Ramos (cell line): ENCODE data around the gene PANX1.
"Not testable (repeated sequence)": the region's sequence is repeated elsewhere in the genome, so short reads cannot be mapped to it uniquely, and the experiment has no call there.

Source experiments
- in situ Hi-C: fragments of 300-500 bp; cut with MboI; formaldehyde crosslinking; loops from one replicate; pipeline ENCODE4 v1.14.3; 2022; ENCODE audit warnings: low sequenced_read_pairs; ENCODE audit not compliant: unreplicated experiment

PANX1 gene, protein sequence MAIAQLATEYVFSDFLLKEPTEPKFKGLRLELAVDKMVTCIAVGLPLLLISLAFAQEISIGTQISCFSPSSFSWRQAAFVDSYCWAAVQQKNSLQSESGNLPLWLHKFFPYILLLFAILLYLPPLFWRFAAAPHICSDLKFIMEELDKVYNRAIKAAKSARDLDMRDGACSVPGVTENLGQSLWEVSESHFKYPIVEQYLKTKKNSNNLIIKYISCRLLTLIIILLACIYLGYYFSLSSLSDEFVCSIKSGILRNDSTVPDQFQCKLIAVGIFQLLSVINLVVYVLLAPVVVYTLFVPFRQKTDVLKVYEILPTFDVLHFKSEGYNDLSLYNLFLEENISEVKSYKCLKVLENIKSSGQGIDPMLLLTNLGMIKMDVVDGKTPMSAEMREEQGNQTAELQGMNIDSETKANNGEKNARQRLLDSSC

GRCh38 chr11:94128746-94129511, at the start of gene PANX1:
TSS of gene PANX1 (plus strand) at chr11:94128841. CDS start at chr11:94129313, 472 bp downstream.
- in situ Hi-C loops, result no loop called here

DNA sequence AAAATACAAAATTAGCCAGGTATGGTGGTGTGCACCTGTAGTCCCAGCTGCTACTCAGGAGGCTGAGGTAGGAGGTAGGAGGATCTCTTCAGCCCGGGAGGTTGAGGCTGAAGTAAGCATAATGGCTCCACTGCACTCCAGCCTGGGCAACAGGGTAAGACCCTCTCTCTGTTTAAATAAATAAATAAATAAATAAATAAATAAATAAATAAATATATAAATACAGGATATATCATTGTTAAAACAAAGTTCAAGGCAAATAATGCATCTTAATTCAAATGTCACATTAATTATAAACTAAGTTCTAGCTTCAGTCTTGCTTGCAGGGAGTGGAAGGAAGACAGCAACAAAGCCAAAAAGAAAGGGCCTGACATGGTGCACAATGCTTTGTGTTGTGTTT, 44.5 kb upstream of the PANX1 start:
- in situ Hi-C loops, result no loop called here

GRCh38 chr11:94088906-94089305, 39.7 kb upstream of the PANX1 start:
- in situ Hi-C loops, result no loop called here

- in situ Hi-C loops, result no loop called here
Observed at GRCh38 chr11:94089341-94089740, 39.3 kb upstream of the PANX1 start.

GRCh38 chr11:94090401-94090800, 38.2 kb upstream of the PANX1 start:
- in situ Hi-C loops, result no loop called here

DNA sequence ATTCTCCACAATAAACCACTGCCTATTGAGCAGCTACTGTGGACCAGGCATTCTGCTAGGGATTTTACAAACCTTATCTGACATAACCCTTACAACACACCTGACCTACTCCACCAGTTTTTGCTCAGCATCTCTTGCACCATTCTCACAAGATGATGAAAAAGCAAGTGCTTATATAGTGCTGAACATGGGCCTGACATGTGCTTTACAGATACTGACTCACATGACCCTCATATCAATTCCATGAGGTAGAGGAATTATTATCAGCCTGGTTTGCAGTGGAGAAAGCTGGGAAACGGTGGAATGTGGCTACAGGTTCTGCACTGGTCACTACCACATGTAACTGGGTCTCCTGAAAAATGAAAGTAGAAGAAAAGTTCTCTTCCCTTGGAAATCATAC, 37.5 kb upstream of the PANX1 start:
- in situ Hi-C loops, result no loop called here

DNA sequence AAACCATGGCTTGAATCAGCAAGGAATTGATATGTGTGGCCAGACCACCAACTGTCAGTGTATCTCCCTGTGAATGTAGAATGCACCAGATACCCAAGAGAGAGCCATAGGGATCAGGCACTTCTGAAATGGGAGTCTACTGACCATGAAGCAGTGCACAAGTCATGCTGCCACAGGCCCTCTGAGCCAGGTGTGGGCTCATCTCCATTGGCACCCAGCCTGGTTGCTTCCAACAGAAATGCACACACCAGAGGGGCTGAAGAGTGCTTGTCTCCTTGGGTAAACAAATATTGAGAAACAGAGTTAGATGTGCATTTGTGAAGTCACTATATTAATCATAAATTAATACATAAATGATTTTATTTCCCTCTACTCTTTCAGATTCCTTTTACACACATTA, 28.4 kb upstream of the PANX1 start:
- in situ Hi-C loops, result no loop called here

GRCh38 chr11:94103471-94103870, 25.2 kb upstream of the PANX1 start:
- in situ Hi-C loops, result no loop called here

DNA sequence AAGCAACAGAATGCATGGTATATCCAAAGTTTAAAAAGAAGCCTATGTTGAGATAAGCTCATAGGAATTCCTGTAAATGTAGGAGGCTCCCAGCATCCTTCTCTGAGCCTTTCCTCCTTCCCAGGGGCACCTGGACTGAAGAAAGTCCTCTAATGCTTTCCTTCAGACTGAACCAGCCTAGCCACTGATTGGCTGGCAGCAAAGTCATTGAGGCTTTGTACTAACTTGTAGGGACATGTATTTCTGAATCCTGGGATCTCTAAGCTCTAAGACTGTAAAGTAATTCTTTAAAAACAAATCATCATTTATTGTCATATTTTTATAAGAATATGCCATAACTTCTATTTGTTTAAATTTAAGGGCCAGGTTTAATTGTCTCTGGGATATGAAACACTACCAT, 23.9 kb upstream of the PANX1 start:
- in situ Hi-C loops, result no loop called here

DNA sequence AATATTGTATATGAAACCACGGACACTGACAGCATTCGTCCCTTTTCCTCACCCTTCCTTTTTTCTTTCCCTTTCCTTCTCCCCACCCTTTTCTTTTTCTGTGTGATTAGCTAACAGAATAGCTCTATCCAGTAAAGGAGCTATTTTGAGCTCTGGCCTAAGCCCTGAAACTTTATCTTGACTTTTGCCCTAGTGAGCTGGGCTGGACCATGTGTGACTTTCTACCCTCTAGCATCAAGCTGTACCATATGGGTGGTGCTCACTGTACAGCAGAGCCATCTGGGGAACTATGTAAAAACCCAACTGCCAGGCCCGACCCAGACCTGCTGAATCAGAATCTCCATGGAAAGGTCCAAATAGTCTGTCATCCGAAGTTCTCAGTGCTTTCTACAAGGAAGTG, 21.9 kb upstream of the PANX1 start:
- in situ Hi-C loops, result no loop called here

- in situ Hi-C loops, result no loop called here
Observed at GRCh38 chr11:94107363-94107762, 21.3 kb upstream of the PANX1 start.

DNA sequence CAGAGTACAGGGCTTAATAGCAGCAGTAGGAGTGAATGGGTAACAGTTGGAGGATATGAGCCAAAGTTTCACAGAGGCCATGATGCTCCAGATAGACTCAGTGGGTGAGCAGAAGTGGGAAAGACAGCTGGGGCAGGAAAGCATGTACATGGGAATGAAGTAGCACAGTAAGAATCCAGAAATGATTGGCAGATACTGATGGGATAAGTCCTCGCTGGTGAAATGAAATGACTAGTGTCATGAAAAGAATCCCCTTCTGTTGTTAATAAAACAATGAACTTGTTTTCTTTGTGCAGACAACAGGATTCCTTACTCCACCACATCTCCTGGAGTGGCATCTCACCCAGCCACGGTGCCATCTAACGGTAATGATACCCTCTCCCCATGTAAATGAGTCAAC, 17.4 kb upstream of the PANX1 start:
- in situ Hi-C loops, result no loop called here

GRCh38 chr11:94111660-94112059, 17.0 kb upstream of the PANX1 start:
- in situ Hi-C loops, result no loop called here

DNA sequence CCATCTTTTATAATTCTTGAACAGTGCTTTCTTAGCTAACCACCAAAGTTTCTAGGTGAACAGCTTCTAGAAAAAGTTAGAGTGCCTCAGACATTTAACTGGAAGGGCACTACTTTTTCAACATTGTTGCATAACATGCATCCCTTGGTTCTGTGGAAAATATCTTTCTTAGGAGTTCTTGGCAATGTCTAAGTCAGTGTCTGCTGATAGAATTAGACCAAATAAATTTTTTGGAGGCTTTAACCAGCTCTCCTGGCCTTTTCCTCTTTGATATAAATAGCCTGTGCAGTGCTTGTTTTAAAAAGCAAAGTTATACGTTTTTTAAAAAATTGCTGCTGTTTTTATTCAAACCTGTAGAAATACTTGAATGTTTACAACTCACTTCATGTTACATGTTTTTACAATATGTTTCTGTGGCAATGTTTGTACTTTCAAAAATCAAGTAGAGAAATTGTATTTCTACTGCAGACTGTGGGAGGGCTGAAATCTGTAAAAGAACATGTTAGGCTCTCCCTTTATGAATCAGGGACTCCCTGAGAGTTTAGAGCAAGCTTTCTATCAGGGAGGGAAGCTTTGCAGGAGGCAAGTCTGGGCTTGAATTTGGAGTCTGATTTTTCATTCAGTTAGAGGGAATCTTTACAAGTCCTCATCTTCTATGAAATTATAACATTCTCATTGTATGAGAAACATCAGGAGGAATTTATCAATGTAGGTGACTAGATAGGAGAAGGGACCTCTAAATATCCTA, 16.3 kb upstream of the PANX1 start:
- in situ Hi-C loops, result no loop called here

- in situ Hi-C loops, result no loop called here
Observed at GRCh38 chr11:94117197-94117574, 11.5 kb upstream of the PANX1 start.

- in situ Hi-C loops, result no loop called here
Observed at GRCh38 chr11:94117871-94118270, 10.8 kb upstream of the PANX1 start.

GRCh38 chr11:94119676-94120075, 9.0 kb upstream of the PANX1 start:
- in situ Hi-C loops, result not testable (repeated sequence)

DNA sequence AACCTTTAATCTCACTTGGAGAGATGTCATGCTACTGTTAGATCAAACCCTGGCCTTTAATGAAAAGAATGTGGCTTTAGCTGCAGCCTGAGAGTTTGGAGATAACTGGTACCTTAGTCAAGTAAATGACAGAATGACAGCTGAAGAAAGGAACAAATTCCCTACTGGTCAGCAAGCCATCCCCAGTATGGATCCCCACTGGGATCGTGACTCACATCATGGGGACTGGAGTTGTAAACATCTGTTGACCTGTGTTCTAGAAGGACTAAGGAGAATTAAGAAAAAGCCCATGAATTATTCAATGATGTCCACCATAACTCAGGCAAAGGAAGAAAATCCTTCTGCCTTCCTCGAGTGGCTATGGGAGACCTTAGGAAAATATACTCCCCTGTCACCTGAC, 8.1 kb upstream of the PANX1 start:
- in situ Hi-C loops, result not testable (repeated sequence)

GRCh38 chr11:94120946-94121345, 7.7 kb upstream of the PANX1 start:
- in situ Hi-C loops, result no loop called here

GRCh38 chr11:94125407-94126115, 3.1 kb upstream of the PANX1 start:
- in situ Hi-C loops, result no loop called here
